ENCODE results near the gene ADIPOR1. TPM values are rescaled to one million over a fixed set of nuclear protein-coding genes. Genes with fewer than 3 reads are reported as not detected.

ADIPOR1 gene
- total RNA-seq, 1 experiment from 2014 or later: 71.4 TPM

DNA sequence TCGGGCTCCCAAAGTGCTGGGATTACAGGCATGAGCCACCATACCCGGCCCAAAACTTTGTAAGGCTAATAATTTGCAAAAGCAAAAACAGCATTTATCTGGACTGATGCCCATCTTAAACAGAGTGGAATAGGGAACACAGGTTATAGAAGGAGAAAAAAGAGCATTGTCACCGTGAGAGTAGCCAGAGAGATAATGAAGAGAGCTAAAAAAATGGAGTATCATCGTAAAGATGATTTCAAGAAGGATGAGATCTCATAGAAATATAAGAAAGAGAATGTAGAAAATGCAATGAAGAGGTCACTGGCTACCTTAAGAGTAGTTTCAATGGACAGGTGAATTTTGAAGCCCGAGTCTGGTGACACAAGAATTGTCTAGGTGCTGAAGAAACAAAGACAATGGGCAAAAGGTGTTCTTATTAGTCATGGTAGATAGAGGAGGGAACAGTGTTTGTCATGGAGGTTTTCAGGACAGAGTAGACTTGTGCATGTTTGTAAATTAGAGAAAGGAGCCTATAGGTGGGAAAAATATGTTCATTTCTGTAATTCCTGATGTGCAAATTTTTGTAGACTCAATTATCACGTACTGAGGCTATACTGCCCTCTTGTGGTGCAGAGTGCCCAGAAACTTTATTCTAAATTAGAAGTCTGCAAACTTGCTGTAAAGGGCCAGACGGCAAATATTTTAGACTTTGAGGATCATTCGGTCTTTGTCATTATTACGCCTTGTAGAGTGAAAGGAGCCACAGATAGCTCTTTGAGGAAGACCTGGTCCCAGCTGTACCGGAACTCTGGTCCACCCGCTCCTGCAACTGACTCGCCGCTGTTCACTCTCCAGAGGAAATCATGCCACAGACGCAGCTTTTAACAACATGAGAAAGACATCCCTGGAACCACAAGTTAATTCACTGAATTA is 41.0 kb upstream of the ADIPOR1 start:
- no TSS peak for BruUV-seq (replicated peaks)
- peak in 1 of 2 experiments; percentile 67 for DNase-seq
- Mint-ChIP-seq H3K27me3 (ENCODE audit: insufficient read depth, unreplicated experiment) (peaks cover 7% of the 10 kb centered on the region), H3K36me3 (ENCODE audit: insufficient read depth, unreplicated experiment) (no peaks in the 10 kb centered on the region), H3K27ac (ENCODE audit: unreplicated experiment) (no peak overlapping the region), H3K9me3 (ENCODE audit: unreplicated experiment) (no peaks in the 10 kb centered on the region), H3K4me1 (ENCODE audit: low read depth, unreplicated experiment) (peaks cover 7% of the 10 kb centered on the region), H3K4me3 (ENCODE audit: unreplicated experiment) (no peak overlapping the region)
- no peak overlapping the region for H3K4me3 ChIP-seq (ENCODE audit: low read depth, low read length)
- H3K27me3 ChIP-seq (replicated peaks; ENCODE audit: control insufficient read depth, insufficient read depth, low read length): no peaks in the 10 kb centered on the region
- CTCF ChIA-PET: interaction anchor here (0.5 to 0.6 kb wide), 2 partner anchors 212 to 306 kb away, joined by 3 read pairs; no protein-coding TSS in a partner anchor
- intact Hi-C loops (cut with micrococcal nuclease; ENCODE audit: unreplicated experiment): loop anchor here (1.0 to 5.0 kb wide), 4 partner anchors 30 to 137 kb away; no protein-coding TSS in a partner anchor
- TF ChIP-seq, protein P1, sequence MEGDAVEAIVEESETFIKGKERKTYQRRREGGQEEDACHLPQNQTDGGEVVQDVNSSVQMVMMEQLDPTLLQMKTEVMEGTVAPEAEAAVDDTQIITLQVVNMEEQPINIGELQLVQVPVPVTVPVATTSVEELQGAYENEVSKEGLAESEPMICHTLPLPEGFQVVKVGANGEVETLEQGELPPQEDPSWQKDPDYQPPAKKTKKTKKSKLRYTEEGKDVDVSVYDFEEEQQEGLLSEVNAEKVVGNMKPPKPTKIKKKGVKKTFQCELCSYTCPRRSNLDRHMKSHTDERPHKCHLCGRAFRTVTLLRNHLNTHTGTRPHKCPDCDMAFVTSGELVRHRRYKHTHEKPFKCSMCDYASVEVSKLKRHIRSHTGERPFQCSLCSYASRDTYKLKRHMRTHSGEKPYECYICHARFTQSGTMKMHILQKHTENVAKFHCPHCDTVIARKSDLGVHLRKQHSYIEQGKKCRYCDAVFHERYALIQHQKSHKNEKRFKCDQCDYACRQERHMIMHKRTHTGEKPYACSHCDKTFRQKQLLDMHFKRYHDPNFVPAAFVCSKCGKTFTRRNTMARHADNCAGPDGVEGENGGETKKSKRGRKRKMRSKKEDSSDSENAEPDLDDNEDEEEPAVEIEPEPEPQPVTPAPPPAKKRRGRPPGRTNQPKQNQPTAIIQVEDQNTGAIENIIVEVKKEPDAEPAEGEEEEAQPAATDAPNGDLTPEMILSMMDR (IDR thresholded peaks at IDR 0.05; ENCODE audit: insufficient read depth in 1 of 2, low read depth in 1 of 2, low read length in 1 of 2, severe bottlenecking in 1 of 2, unreplicated experiment in 1 of 2): peak; percentile 74 to 86
- H3K36me3 ChIP-seq (ENCODE audit: control insufficient read depth, insufficient read depth, low read length): no peaks in the 10 kb centered on the region
- POLR2A ChIA-PET: no interaction called here
- H3K4me1 ChIP-seq: peaks cover 8% of the 10 kb centered on the region
- H3K9me3 ChIP-seq: no peaks in the 10 kb centered on the region

DNA sequence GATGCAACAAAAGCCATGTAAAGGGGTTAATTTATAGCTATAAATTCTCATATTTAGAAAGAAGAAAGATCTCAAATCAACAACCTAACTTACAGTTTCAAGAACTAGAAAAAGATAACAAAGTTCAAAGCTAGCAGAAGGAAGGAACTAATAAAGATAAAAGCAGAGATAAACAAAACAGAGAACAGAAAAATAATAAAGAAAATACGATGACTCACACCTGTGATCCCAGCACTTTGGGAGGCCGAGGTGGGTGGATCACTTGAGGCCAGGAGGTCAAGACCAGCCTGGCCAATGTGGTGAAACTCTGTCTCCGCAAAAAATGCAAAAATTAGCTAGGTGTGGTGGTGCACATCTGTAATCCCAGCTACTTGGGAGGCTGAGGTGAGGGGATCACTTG is 36.6 kb upstream of the ADIPOR1 start:
- H3K9me3 ChIP-seq: 0 out of 2 replicates have a peak, but pooled peaks cover 3% of the 10 kb centered on the region
- peaks cover 20% of the 10 kb centered on the region for H3K27me3 Mint-ChIP-seq (ENCODE audit: insufficient read depth, unreplicated experiment)
- no peak overlapping the region for H3K27ac Mint-ChIP-seq (ENCODE audit: unreplicated experiment)
- H3K4me3 ChIP-seq (ENCODE audit: low read depth, low read length): no peak overlapping the region
- DNase-seq: no peak
- no peak overlapping the region for H3K4me3 Mint-ChIP-seq (ENCODE audit: unreplicated experiment)
- no peaks in the 10 kb centered on the region for H3K9me3 Mint-ChIP-seq (ENCODE audit: unreplicated experiment)
- H3K4me1 Mint-ChIP-seq (ENCODE audit: low read depth, unreplicated experiment): peaks cover 7% of the 10 kb centered on the region
- peaks cover 8% of the 10 kb centered on the region for H3K4me1 ChIP-seq
- TF ChIP-seq, protein P1 (IDR thresholded peaks at IDR 0.05; ENCODE audit: insufficient read depth in 1 of 2, low read depth in 1 of 2, low read length in 1 of 2, severe bottlenecking in 1 of 2, unreplicated experiment in 1 of 2): no peak
- H3K36me3 ChIP-seq (ENCODE audit: control insufficient read depth, insufficient read depth, low read length): no peaks in the 10 kb centered on the region
- CTCF ChIA-PET: interaction anchor here (0.6 kb wide), 1 partner anchor 141 kb away, joined by 3 read pairs; no protein-coding TSS in a partner anchor
- H3K27me3 ChIP-seq (replicated peaks; ENCODE audit: control insufficient read depth, insufficient read depth, low read length): no peaks in the 10 kb centered on the region
- BruUV-seq (replicated peaks): no TSS peak
- POLR2A ChIA-PET: no interaction called here
- intact Hi-C loops (cut with micrococcal nuclease; ENCODE audit: unreplicated experiment): loop anchor here (5.0 kb wide), 1 partner anchor 132 kb away; no protein-coding TSS in a partner anchor
- H3K36me3 Mint-ChIP-seq (ENCODE audit: insufficient read depth, unreplicated experiment): no peaks in the 10 kb centered on the region

DNA sequence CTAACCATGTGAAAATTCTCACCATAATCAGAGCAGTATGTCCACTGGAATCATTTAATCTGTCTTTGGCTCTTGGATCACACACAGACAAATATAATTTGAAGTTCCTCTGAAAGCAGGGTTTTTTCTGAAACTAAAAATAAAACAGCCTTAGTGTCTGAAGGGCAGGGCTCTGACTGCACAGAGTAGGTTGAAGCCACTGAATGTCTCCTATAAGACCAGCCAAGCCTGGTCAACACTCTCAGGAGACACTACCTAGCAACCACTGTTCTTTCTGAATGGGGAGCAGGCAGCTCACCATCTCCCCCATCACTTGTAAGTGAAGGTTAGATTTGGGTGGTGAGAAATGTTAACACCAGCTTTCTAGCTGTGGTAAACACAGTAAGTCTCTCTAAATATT is 33.0 kb upstream of the ADIPOR1 start:
- Histone ChIP-seq H3K4me3 (ENCODE audit: low read depth, low read length) (no peak overlapping the region), H3K36me3 (ENCODE audit: control insufficient read depth, insufficient read depth, low read length) (no peaks in the 10 kb centered on the region), H3K27me3 (replicated peaks; ENCODE audit: control insufficient read depth, insufficient read depth, low read length) (0 out of 2 replicates have a peak, but pooled peaks cover 1% of the 10 kb centered on the region), H3K9me3 (0 out of 2 replicates have a peak, but pooled peaks cover 3% of the 10 kb centered on the region), H3K4me1 (no peaks in the 10 kb centered on the region; the same call in 1 of the 2 replicates)
- no peak for DNase-seq
- Mint-ChIP-seq H3K27me3 (ENCODE audit: insufficient read depth, unreplicated experiment) (peaks cover 23% of the 10 kb centered on the region), H3K27ac (ENCODE audit: unreplicated experiment) (no peak overlapping the region), H3K4me1 (ENCODE audit: low read depth, unreplicated experiment) (no peaks in the 10 kb centered on the region), H3K36me3 (ENCODE audit: insufficient read depth, unreplicated experiment) (no peaks in the 10 kb centered on the region), H3K9me3 (ENCODE audit: unreplicated experiment) (no peaks in the 10 kb centered on the region), H3K4me3 (ENCODE audit: unreplicated experiment) (no peak overlapping the region)
- ChIA-PET CTCF (interaction anchor here (1.4 kb wide), 1 partner anchor 23 kb away, joined by 5 read pairs; no protein-coding TSS in a partner anchor), POLR2A (no interaction called here)
- TF ChIP-seq, protein P1 (IDR thresholded peaks at IDR 0.05; ENCODE audit: insufficient read depth in 1 of 2, low read depth in 1 of 2, low read length in 1 of 2, severe bottlenecking in 1 of 2, unreplicated experiment in 1 of 2): no peak
- intact Hi-C loops (cut with micrococcal nuclease; ENCODE audit: unreplicated experiment): no loop called here
- no TSS peak for BruUV-seq (replicated peaks)

Data from Caco-2 (cell line).